Mesenchymal stem cell (in vitro differentiated cells and primary cell): ENCODE results near the gene DICER1.

Source experiments
- DNase-seq: peaks from one replicate; pipeline ENCODE4 v3.0.0-alpha.2; 2013
- H2AFZ ChIP-seq: one replicate; pipeline ENCODE4 v1.6.1; 2013; ENCODE audit warnings: low read depth, mild to moderate bottlenecking, control low read depth, inconsistent platforms, low read length, moderate library complexity
- H2AK5ac ChIP-seq: 2 replicates; pipeline ENCODE4 v1.6.1; 2013; ENCODE audit warnings: low read length, moderate library complexity, mild to moderate bottlenecking, inconsistent platforms; ENCODE audit not compliant: severe bottlenecking
- H2BK120ac ChIP-seq: one replicate; pipeline ENCODE4 v1.6.1; 2013; ENCODE audit warnings: low read depth, mild to moderate bottlenecking, inconsistent platforms, low read length, moderate library complexity
- H2BK12ac ChIP-seq, 2 experiments: one replicate each; pipeline ENCODE4 v1.6.1; 2013; ENCODE audit warnings: inconsistent platforms in 2 of 2, low read length in 2 of 2, mild to moderate bottlenecking in 2 of 2, moderate library complexity in 2 of 2, control low read depth in 1 of 2
- H2BK15ac ChIP-seq: one replicate; pipeline ENCODE4 v1.6.1; 2013; ENCODE audit warnings: mild to moderate bottlenecking, low read depth, inconsistent platforms; ENCODE audit not compliant: poor library complexity, severe bottlenecking
- H2BK5ac ChIP-seq: 2 replicates; pipeline ENCODE4 v1.6.1; 2013; ENCODE audit warnings: low read depth, mild to moderate bottlenecking, low read length, control low read depth, inconsistent platforms; ENCODE audit not compliant: poor library complexity, severe bottlenecking
- H3K14ac ChIP-seq, 2 experiments: one replicate each; pipeline ENCODE4 v1.6.1; 2013; ENCODE audit warnings: inconsistent platforms in 2 of 2, low read length in 2 of 2, control low read depth in 1 of 2, mild to moderate bottlenecking in 1 of 2, moderate library complexity in 1 of 2
- H3K18ac ChIP-seq, 2 experiments: one replicate each; pipeline ENCODE4 v1.6.1; 2013; ENCODE audit warnings: inconsistent platforms in 2 of 2, low read length in 2 of 2, control low read depth in 1 of 2, low read depth in 1 of 2, mild to moderate bottlenecking in 1 of 2
- H3K23ac ChIP-seq, 2 experiments: one replicate each; pipeline ENCODE4 v1.6.1; 2013; ENCODE audit warnings: inconsistent platforms in 2 of 2, low read length in 2 of 2, mild to moderate bottlenecking in 2 of 2, moderate library complexity in 2 of 2, control low read depth in 1 of 2
- H3K27ac ChIP-seq: 2 replicates; pipeline ENCODE4 v1.5.1; 2013; ENCODE audit warnings: mild to moderate bottlenecking, moderate library complexity, low read length, control low read depth, inconsistent platforms; ENCODE audit not compliant: poor library complexity, severe bottlenecking
- H3K27me3 ChIP-seq, 2 experiments: 2 replicates each; pipeline versions ENCODE4 v1.6.1 to v1.7.0; 2013; ENCODE audit warnings: low read length in 2 of 2, mild to moderate bottlenecking in 2 of 2, moderate library complexity in 2 of 2, control low read depth in 1 of 2, inconsistent platforms in 1 of 2; ENCODE audit not compliant: control insufficient read depth in 1 of 2, insufficient read depth in 1 of 2
- H3K36me3 ChIP-seq, 2 experiments: 2 replicates each; pipeline versions ENCODE4 v1.6.1 to v1.7.0; 2013; ENCODE audit warnings: low read length in 2 of 2, control low read depth in 1 of 2, inconsistent platforms in 1 of 2, low read depth in 1 of 2, mild to moderate bottlenecking in 1 of 2; ENCODE audit not compliant: insufficient read depth in 2 of 2, control insufficient read depth in 1 of 2
- H3K4ac ChIP-seq, 2 experiments: one replicate each; pipeline ENCODE4 v1.6.1; 2013; ENCODE audit warnings: inconsistent platforms in 2 of 2, low read length in 2 of 2, mild to moderate bottlenecking in 2 of 2, moderate library complexity in 2 of 2, control low read depth in 1 of 2, low read depth in 1 of 2
- H3K4me1 ChIP-seq: 2 replicates; pipeline ENCODE4 v1.6.1; 2013; ENCODE audit warnings: low read depth, low read length, control low read depth; ENCODE audit not compliant: control insufficient read depth, insufficient read depth
- H3K4me2 ChIP-seq: 2 replicates; pipeline ENCODE4 v1.6.1; 2013; ENCODE audit warnings: low read length, mild to moderate bottlenecking, inconsistent platforms; ENCODE audit not compliant: poor library complexity, severe bottlenecking
- H3K4me3 ChIP-seq, 2 experiments: 2 replicates each; pipeline versions ENCODE4 v1.5.1 to v1.7.0; 2013; ENCODE audit warnings: low read length in 2 of 2, mild to moderate bottlenecking in 2 of 2, control low read depth in 1 of 2, low read depth in 1 of 2; ENCODE audit not compliant: insufficient read depth in 1 of 2
- H3K79me1 ChIP-seq: replicated peaks from 2 replicates; pipeline ENCODE4 v1.6.1; 2013; ENCODE audit warnings: mild to moderate bottlenecking, control low read depth, low read length, inconsistent platforms; ENCODE audit not compliant: poor library complexity, severe bottlenecking
- H3K9ac ChIP-seq: 2 replicates; pipeline ENCODE4 v1.7.0; 2013; ENCODE audit warnings: mild to moderate bottlenecking, low read length, moderate library complexity
- H3K9me3 ChIP-seq: 2 replicates; pipeline ENCODE4 v1.7.0; 2013; ENCODE audit warnings: mild to moderate bottlenecking, low read length; ENCODE audit not compliant: control insufficient read depth
- H4K8ac ChIP-seq: one replicate; pipeline ENCODE4 v1.6.1; 2013; ENCODE audit warnings: inconsistent platforms, mild to moderate bottlenecking, low read length, moderate library complexity
- H4K91ac ChIP-seq: one replicate; pipeline ENCODE4 v1.6.1; 2013; ENCODE audit warnings: mild to moderate bottlenecking, low read length, inconsistent platforms
- WGBS: methylation state at CpG from one replicate; pipeline ENCODE4 v1.1.7; 2013; ENCODE audit warnings: mixed read lengths; 5-methylcytosine and 5-hydroxymethylcytosine counted together
- small RNA-seq: library from polyadenylated mRNA; stranded (forward); fragments of <200 nt; extraction: miRNeasy Mini kit (QIAGEN cat#:217004); gene quantifications from one replicate; pipeline ENCODE3, GENCODE V24; 2013; ENCODE audit warnings: low read depth

Gene DICER1

DNA sequence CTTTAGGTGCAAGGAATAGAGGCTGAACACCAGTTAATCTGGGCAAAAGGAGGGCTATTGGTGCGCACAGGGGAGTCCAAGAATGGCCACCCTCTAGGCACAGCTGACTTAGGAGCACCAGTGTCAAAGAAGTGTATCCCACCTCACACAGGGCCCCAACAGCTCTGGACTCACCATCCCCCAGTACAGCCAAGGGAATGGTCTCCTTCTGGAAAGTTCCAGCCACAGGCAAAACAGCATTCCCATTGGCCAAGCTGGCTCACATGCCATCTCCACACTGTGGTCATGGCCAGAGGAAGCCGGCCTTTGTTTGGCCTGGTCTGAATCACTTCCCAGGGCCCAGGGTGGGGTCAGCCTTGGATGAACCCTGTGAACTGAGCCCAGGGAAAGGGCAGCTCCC, 120.1 kb downstream of the DICER1 start:
- Histone ChIP-seq H3K4ac (no peak overlapping the region), H3K4me1 (peaks cover 4% of the 10 kb centered on the region), H3K14ac (no peak overlapping the region), H3K79me1 (no peaks in the 10 kb centered on the region), H2BK12ac (no peak overlapping the region), H2AK5ac (no peak overlapping the region), H2AFZ (no peak overlapping the region), H3K9ac (no peak overlapping the region), H3K4me3 (no peak overlapping the region), H3K27me3 (peaks cover 10 to 29% of the 10 kb centered on the region in 2 experiments), H2BK15ac (no peak overlapping the region), H2BK120ac (no peak overlapping the region), H2BK5ac (no peak overlapping the region), H4K8ac (no peak overlapping the region), H3K27ac (no peak overlapping the region), H3K23ac (no peak overlapping the region), H3K9me3 (peaks cover 13% of the 10 kb centered on the region), H4K91ac (no peak overlapping the region), H3K18ac (no peak overlapping the region), H3K4me2 (no peak overlapping the region), H3K36me3 (no peaks in the 10 kb centered on the region)
- 91% methylated on average over 2 of the region's 2 CpGs for WGBS
- no peak for DNase-seq

Small RNAs within 50 kb of the gene (small RNA-seq; reads per million reads assigned to genes)
- gene MIR3173 = 1.4 reads per million
